ENCODE measurements around the gene EFNB3.

The EFNB3 gene

GRCh38 chr17:7742729-7743128 lies 37.7 kb downstream of the EFNB3 start:
- in situ Hi-C loops (cut with HindIII; ENCODE audit: low pct_unique_long_range_greater_than_20kb, low sequenced_read_pairs) = no loop called here
- TF ChIP-seq JUND (IDR thresholded peaks at IDR 0.05; ENCODE audit: low read depth) = no peak
- no peak for DNase-seq (ENCODE audit: low read depth in 1 of 2, low spot score in 1 of 2)

- in situ Hi-C loops (cut with HindIII; ENCODE audit: low pct_unique_long_range_greater_than_20kb, low sequenced_read_pairs) = no loop called here
- DNase-seq (ENCODE audit: low read depth in 1 of 2, low spot score in 1 of 2) = no peak
Measured at GRCh38 chr17:7744416-7744815, 39.4 kb downstream of the EFNB3 start.

GRCh38 chr17:7745748-7746470 lies 40.9 kb downstream of the EFNB3 start:
- no peak for TF ChIP-seq JUND (IDR thresholded peaks at IDR 0.05; ENCODE audit: low read depth)
- in situ Hi-C loops (cut with HindIII; ENCODE audit: low pct_unique_long_range_greater_than_20kb, low sequenced_read_pairs) = no loop called here
- DNase-seq (ENCODE audit: low read depth in 1 of 2, low spot score in 1 of 2) = no peak

More at GRCh38 chr17:7744416-7744815, 39.4 kb downstream of the EFNB3 start:
- no peak for TF ChIP-seq JUND (IDR thresholded peaks at IDR 0.05; ENCODE audit: low read depth)

DNA sequence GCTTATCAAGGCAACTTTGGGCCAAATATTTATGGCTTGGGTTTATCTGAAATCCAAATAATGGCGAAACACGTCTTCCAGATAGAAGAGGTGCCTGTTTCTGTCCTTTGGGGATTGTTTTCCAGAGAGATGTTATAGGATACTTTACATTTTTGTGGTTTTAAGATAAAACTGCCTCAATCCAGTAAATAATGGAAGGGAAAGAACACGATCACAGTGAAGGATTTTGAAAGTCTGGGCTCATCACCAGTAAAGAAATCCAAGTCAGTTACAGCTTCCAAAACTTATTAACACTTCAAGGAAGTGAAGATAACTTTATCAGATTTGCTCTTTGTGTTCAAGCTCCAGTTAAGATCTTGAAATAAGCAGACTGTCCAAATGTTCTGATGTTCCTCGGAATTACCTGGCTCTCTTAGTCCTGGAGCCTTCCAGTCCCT lies 42.7 kb downstream of the EFNB3 start:
- no peak for DNase-seq (ENCODE audit: low read depth in 1 of 2, low spot score in 1 of 2)
- no peak for TF ChIP-seq JUND (IDR thresholded peaks at IDR 0.05; ENCODE audit: low read depth)
- in situ Hi-C loops (cut with HindIII; ENCODE audit: low pct_unique_long_range_greater_than_20kb, low sequenced_read_pairs) = no loop called here

DNA sequence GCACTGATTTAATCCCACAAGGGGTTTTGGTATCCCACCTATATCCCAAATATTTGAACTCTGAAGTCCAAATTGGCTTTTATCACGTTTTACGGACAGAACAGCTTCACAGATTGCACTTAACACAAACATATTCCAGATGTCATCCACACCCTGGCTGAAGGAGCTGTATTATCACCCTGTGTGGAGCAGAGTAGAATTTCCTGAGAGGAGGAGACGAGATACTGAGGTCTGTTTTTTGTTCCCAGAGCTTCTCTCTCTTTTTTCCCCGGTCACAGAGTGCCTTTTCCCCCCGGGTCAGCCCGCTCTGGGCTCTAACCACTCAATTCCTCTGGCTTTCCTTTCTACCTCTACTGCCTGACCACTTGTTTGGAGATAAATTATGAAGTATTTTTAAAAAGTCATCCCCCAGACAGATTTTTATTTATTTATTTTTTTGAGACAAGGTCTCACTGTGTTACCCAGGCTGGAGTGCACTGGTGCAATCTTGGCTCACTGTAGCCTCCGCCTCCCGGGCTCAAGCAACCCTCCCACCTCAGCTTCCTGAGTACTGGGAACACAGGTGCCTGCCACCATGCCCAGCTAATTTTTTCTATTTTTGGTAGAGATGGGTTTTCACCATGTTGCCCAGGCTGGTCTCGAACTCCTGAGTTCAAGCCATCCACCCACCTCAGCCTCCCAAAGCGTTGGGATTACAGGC lies 43.2 kb downstream of the EFNB3 start:
- in situ Hi-C loops (cut with HindIII; ENCODE audit: low pct_unique_long_range_greater_than_20kb, low sequenced_read_pairs) = no loop called here
- no peak for DNase-seq (ENCODE audit: low read depth in 1 of 2, low spot score in 1 of 2)

DNA sequence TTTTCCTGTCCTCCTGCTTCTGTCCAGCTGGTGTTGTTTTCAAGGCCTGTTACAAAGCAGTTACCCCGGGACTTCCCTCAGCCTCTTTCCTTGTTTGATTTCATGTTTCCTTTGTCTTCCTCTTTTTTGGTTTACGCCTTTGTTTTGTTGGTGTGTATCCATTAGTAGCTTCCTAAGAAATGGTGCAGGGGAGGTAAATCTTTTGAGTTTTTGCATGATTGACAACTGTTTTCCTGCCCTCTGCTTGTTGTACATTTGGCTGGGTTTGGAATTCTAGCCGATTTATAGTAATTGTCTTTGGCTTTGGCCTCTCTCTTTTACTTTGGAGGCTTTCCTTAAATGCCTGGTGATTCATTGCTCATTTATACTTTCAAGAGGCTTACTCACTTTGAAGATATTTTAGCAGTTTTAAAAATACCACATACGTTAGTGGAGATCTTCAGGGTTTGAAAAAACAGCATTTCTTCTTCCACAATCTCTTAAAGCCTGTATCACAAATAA lies 45.4 kb downstream of the EFNB3 start:
- in situ Hi-C loops (cut with HindIII; ENCODE audit: low pct_unique_long_range_greater_than_20kb, low sequenced_read_pairs) = no loop called here
- no peak for DNase-seq (ENCODE audit: low read depth in 1 of 2, low spot score in 1 of 2)
- TF ChIP-seq JUND (IDR thresholded peaks at IDR 0.05; ENCODE audit: low read depth) = no peak

More for the DNA sequence above, 43.2 kb downstream of the EFNB3 start:
- no peak for TF ChIP-seq JUND (IDR thresholded peaks at IDR 0.05; ENCODE audit: low read depth)

GRCh38 chr17:7754656-7755055 lies 49.7 kb downstream of the EFNB3 start:
- in situ Hi-C loops (cut with HindIII; ENCODE audit: low pct_unique_long_range_greater_than_20kb, low sequenced_read_pairs) = no loop called here
- DNase-seq (ENCODE audit: low read depth in 1 of 2, low spot score in 1 of 2) = no peak

GRCh38 chr17:7755095-7755890 lies 50.3 kb downstream of the EFNB3 start:
- in situ Hi-C loops (cut with HindIII; ENCODE audit: low pct_unique_long_range_greater_than_20kb, low sequenced_read_pairs) = no loop called here

More at GRCh38 chr17:7754656-7755055, 49.7 kb downstream of the EFNB3 start:
- no peak for TF ChIP-seq JUND (IDR thresholded peaks at IDR 0.05; ENCODE audit: low read depth)

GRCh38 chr17:7756968-7757367 lies 52.0 kb downstream of the EFNB3 start:
- no peak for TF ChIP-seq JUND (IDR thresholded peaks at IDR 0.05; ENCODE audit: low read depth)
- in situ Hi-C loops (cut with HindIII; ENCODE audit: low pct_unique_long_range_greater_than_20kb, low sequenced_read_pairs) = no loop called here
- no peak for DNase-seq (ENCODE audit: low read depth in 1 of 2, low spot score in 1 of 2)

More at GRCh38 chr17:7755095-7755890, 50.3 kb downstream of the EFNB3 start:
- TF ChIP-seq JUND (IDR thresholded peaks at IDR 0.05; ENCODE audit: low read depth) = no peak
- no peak for DNase-seq (ENCODE audit: low read depth in 1 of 2, low spot score in 1 of 2)
